ENCODE results near the gene ZNF652.

Gene ZNF652

GRCh38 chr17:49388290-49388640 is 26.2 kb upstream of the ZNF652 start:
- H2AFZ ChIP-seq = no peak overlapping the region
- TF ChIP-seq, protein P1, sequence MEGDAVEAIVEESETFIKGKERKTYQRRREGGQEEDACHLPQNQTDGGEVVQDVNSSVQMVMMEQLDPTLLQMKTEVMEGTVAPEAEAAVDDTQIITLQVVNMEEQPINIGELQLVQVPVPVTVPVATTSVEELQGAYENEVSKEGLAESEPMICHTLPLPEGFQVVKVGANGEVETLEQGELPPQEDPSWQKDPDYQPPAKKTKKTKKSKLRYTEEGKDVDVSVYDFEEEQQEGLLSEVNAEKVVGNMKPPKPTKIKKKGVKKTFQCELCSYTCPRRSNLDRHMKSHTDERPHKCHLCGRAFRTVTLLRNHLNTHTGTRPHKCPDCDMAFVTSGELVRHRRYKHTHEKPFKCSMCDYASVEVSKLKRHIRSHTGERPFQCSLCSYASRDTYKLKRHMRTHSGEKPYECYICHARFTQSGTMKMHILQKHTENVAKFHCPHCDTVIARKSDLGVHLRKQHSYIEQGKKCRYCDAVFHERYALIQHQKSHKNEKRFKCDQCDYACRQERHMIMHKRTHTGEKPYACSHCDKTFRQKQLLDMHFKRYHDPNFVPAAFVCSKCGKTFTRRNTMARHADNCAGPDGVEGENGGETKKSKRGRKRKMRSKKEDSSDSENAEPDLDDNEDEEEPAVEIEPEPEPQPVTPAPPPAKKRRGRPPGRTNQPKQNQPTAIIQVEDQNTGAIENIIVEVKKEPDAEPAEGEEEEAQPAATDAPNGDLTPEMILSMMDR (IDR thresholded peaks at IDR 0.05) = no peak

DNA sequence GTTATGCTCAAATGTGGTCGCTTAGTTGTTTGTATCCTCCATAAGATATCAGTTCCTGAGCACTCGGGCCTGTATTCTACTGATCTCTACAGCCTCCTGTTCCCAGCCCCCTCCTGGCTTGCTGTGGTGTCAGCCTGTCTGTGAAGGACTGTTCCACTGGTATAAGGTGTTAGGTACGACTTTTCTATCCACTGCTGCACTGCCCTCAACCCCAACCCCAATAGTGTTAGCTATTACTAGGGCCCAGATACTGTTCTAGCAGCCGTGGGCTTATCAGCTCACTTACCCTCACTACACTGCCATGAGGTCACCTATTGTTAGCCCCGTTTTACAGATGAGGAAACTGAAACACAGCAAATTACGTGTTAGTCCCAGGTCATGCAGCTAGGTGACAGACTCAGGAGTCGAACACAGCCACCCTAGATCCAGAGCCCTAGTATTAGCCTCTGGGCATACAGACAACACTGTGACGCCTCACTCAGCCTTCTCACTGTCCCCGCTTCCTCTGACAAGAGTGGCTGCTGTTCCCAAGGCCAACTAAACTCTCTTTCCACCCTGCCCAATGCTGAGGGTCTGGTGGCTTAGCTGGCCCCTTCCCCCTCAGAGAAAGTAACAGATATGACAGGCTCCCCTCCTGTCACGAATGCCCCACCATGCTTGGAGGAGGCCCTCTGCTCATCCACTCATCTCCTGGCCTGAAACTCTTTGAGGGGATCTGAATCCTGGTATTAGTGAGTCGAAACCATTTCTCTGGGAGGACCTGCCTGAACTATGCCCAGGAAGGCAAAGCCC is 25.6 kb upstream of the ZNF652 start:
- H3K4me3 ChIP-seq (ENCODE audit: low read depth, low read length) = no peak overlapping the region
- no peaks in the 10 kb centered on the region for H3K27me3 ChIP-seq (ENCODE audit: control insufficient read depth, insufficient read depth, low read length)
- H3K79me2 ChIP-seq = no peaks in the 10 kb centered on the region
- no peak overlapping the region for H3K4me2 ChIP-seq (ENCODE audit: low read length)
- H3K4me1 ChIP-seq = no peaks in the 10 kb centered on the region
- TF ChIP-seq, protein P1 (IDR thresholded peaks at IDR 0.05) = no peak
- no peak overlapping the region for H3K9ac ChIP-seq
- no peaks in the 10 kb centered on the region for H3K36me3 ChIP-seq (ENCODE audit: control insufficient read depth, insufficient read depth, low read length)
- H2AFZ ChIP-seq = no peak overlapping the region
- no peaks in the 10 kb centered on the region for H3K9me3 ChIP-seq (ENCODE audit: control insufficient read depth, low read length)
- H3K27ac ChIP-seq = no peak overlapping the region

More at GRCh38 chr17:49388290-49388640, 26.2 kb upstream of the ZNF652 start:
- Histone ChIP-seq H3K4me1 (no peaks in the 10 kb centered on the region), H3K36me3 (ENCODE audit: control insufficient read depth, insufficient read depth, low read length) (no peaks in the 10 kb centered on the region), H3K4me3 (ENCODE audit: low read depth, low read length) (no peak overlapping the region), H3K27ac (no peak overlapping the region), H3K9me3 (ENCODE audit: control insufficient read depth, low read length) (no peaks in the 10 kb centered on the region), H3K4me2 (ENCODE audit: low read length) (no peak overlapping the region), H3K9ac (no peak overlapping the region), H3K79me2 (no peaks in the 10 kb centered on the region), H3K27me3 (ENCODE audit: control insufficient read depth, insufficient read depth, low read length) (no peaks in the 10 kb centered on the region)

- H2AFZ ChIP-seq = no peak overlapping the region
- no peak overlapping the region for H3K4me3 ChIP-seq (ENCODE audit: low read depth, low read length)
- H3K36me3 ChIP-seq (ENCODE audit: control insufficient read depth, insufficient read depth, low read length) = no peaks in the 10 kb centered on the region
- no peaks in the 10 kb centered on the region for H3K27me3 ChIP-seq (ENCODE audit: control insufficient read depth, insufficient read depth, low read length)
- no peaks in the 10 kb centered on the region for H3K9me3 ChIP-seq (ENCODE audit: control insufficient read depth, low read length)
- no peak overlapping the region for H3K9ac ChIP-seq
- TF ChIP-seq, protein P1 (IDR thresholded peaks at IDR 0.05) = no peak
- no peaks in the 10 kb centered on the region for H3K4me1 ChIP-seq
- no peak overlapping the region for H3K4me2 ChIP-seq (ENCODE audit: low read length)
- no peaks in the 10 kb centered on the region for H3K79me2 ChIP-seq
- H3K27ac ChIP-seq = no peak overlapping the region
Measured at GRCh38 chr17:49386373-49386772, 24.3 kb upstream of the ZNF652 start.

GRCh38 chr17:49384951-49385350 is 22.9 kb upstream of the ZNF652 start:
- Histone ChIP-seq H3K36me3 (ENCODE audit: control insufficient read depth, insufficient read depth, low read length) (no peaks in the 10 kb centered on the region), H3K79me2 (no peaks in the 10 kb centered on the region), H3K4me2 (ENCODE audit: low read length) (no peak overlapping the region), H3K27ac (no peak overlapping the region), H3K4me3 (ENCODE audit: low read depth, low read length) (no peak overlapping the region), H3K4me1 (no peaks in the 10 kb centered on the region), H3K9ac (no peak overlapping the region), H3K9me3 (ENCODE audit: control insufficient read depth, low read length) (no peaks in the 10 kb centered on the region), H3K27me3 (ENCODE audit: control insufficient read depth, insufficient read depth, low read length) (no peaks in the 10 kb centered on the region), H2AFZ (no peak overlapping the region)
- TF ChIP-seq, protein P1 (IDR thresholded peaks at IDR 0.05) = no peak

- H3K4me3 ChIP-seq (ENCODE audit: low read depth, low read length) = no peak overlapping the region
Measured at GRCh38 chr17:49383060-49383459, 21.0 kb upstream of the ZNF652 start.

More at GRCh38 chr17:49383060-49383459, 21.0 kb upstream of the ZNF652 start:
- Histone ChIP-seq H3K27ac (no peak overlapping the region), H3K9me3 (ENCODE audit: control insufficient read depth, low read length) (no peaks in the 10 kb centered on the region), H3K27me3 (ENCODE audit: control insufficient read depth, insufficient read depth, low read length) (no peaks in the 10 kb centered on the region), H3K36me3 (ENCODE audit: control insufficient read depth, insufficient read depth, low read length) (no peaks in the 10 kb centered on the region), H3K4me2 (ENCODE audit: low read length) (no peak overlapping the region), H3K4me1 (no peaks in the 10 kb centered on the region), H2AFZ (no peak overlapping the region), H3K79me2 (no peaks in the 10 kb centered on the region), H3K9ac (no peak overlapping the region)
- TF ChIP-seq, protein P1 (IDR thresholded peaks at IDR 0.05) = no peak
